Colonic mucosa (tissue), 4 donors: Measurements from ENCODE around the gene IQSEC1. TPM values are rescaled to one million over a fixed set of nuclear protein-coding genes. Genes with fewer than 3 reads are reported as not detected.
"Not testable (repeated sequence)": the region's sequence is repeated elsewhere in the genome, so short reads cannot be mapped to it uniquely, and the experiment has no call there.

Source experiments
- DNase-seq: peaks from one replicate; pipeline ENCODE4 v3.0.0-alpha.2; 2020
- H3K27ac ChIP-seq: fragments of 200-600 bp; one replicate; pipeline ENCODE4 v1.8.0; 2021
- H3K27me3 ChIP-seq: fragments of 200-600 bp; one replicate; pipeline ENCODE4 v1.8.0; 2021
- H3K36me3 ChIP-seq: fragments of 200-600 bp; one replicate; pipeline ENCODE4 v1.8.0; 2021
- H3K4me1 ChIP-seq: fragments of 200-600 bp; one replicate; pipeline ENCODE4 v1.8.0; 2021; ENCODE audit warnings: mild to moderate bottlenecking
- H3K4me3 ChIP-seq: fragments of 200-600 bp; one replicate; pipeline ENCODE4 v1.8.0; 2021
- H3K9ac ChIP-seq, 2 donors: one replicate each; pipeline ENCODE4 v1.7.0; 2013; ENCODE audit warnings: control low read depth in 2 of 2, low read depth in 2 of 2, low read length in 2 of 2
- H3K9me3 ChIP-seq: fragments of 200-600 bp; one replicate; pipeline ENCODE4 v1.8.0; 2021
- CTCF ChIP-seq: fragments of 200-600 bp; IDR thresholded peaks from one replicate; pipeline ENCODE4 v1.8.0; 2022; ENCODE audit warnings: antibody characterized with exemption, mild to moderate bottlenecking
- intact Hi-C: fragments of 100-400 bp; cut with DNase I; formaldehyde crosslinking; loops from one replicate; pipeline ENCODE4 v1.14.1; 2022
- total RNA-seq, 2 donors: library from RNA; stranded (reverse); fragmentation: NEBNext Ultra II Directional in 1 of 2; extraction: Animal tissue kit (Norgen Biotek cat#: 25700) in 1 of 2; gene quantifications; one replicate each; pipeline ENCODE4 v1.2.1, GENCODE V29; 2021
- donor health status: healthy.
- donor health status: DM: no; HTN: no; CAD: no.
- donor health status: DM: no; HTN: no; CAD: no.

IQSEC1 gene
- total RNA-seq, 2 donors from 2014 or later = 14.8 to 19.2 TPM

DNA sequence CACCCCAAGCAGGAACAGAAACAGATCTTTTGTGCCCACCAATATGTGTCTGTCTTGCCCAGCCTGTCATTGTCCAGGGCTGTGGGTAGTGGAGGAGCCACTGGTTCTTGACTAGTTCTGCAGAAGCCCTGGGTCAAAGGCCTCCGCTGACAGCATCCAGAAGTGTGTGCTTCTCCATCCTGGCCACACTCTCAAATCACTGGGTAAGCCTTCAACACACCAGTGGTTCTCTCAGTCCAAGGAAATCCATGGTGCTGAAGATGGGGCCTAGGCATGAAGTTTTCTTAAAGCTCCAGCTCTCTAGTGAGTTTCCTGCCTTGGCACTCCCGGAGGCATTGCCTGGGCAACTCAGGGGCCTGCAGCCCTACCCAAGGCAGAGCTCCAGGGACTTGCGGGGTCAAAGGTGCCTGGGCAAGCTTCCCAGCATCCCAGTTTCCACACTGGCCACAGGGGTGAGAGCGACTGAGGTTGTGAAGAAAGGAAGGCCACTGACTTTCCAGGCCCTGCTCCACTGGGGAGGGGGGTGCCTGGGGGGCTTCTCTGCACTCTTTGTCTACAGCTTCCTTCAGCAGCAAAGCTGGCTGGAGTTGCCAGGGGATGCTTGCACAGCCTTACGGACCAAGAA is 193.9 kb downstream of the IQSEC1 start:
- no peak for DNase-seq
- no peak overlapping the region for H3K27ac ChIP-seq
- H3K27me3 ChIP-seq = no peaks in the 10 kb centered on the region
- H3K4me3 ChIP-seq = no peak overlapping the region
- no peaks in the 10 kb centered on the region for H3K9me3 ChIP-seq
- intact Hi-C loops = no loop called here
- H3K9ac ChIP-seq = no peak overlapping the region
- no peaks in the 10 kb centered on the region for H3K36me3 ChIP-seq
- no peaks in the 10 kb centered on the region for H3K4me1 ChIP-seq
- no peak for TF ChIP-seq CTCF

DNA sequence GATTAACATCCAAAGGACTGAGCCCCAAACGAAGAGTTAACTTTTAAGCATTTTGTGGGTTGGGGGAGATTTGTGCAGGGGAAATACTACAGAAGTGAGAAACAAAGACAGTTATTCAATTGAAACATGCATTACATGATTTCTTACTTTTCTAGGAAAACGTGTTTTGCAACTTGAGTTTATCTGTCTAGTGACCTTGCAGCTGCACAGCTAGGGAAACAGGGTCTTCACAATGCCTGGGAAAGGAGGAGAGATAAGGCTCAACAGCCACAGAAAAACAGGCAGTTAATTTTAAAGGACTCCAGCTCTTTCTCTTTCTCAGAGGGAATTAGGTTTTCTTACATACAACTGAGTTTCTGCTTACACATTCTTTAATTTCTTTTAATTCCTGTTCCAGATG is 194.5 kb downstream of the IQSEC1 start:
- intact Hi-C loops, H3K27ac ChIP-seq, H3K4me1 ChIP-seq, H3K27me3 ChIP-seq, H3K9me3 ChIP-seq, H3K9ac ChIP-seq, H3K4me3 ChIP-seq, DNase-seq, H3K36me3 ChIP-seq: not testable (repeated sequence)

DNA sequence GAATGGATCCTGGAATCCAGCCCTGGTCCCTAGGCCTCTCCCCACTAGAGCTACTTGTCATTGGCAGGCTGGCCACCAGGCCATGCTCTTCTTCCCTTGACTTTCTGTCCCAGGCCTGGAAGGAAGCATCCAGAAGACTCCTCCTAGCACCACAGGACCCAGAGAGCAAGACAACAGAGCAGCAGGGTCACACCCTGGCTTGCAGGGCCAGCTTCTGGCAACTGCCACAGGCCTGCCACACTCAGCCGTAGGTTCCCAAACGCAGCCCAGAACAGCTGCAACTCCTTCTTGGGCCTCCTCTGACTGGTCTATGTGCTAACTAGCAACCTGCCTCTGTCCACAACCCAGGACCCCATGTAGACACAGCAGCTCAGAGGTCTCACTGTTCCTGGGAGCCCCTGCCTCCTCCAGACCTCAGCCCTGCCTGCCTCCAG is 195.1 kb downstream of the IQSEC1 start:
- no peaks in the 10 kb centered on the region for H3K4me1 ChIP-seq
- H3K9ac ChIP-seq = no peak overlapping the region
- no peaks in the 10 kb centered on the region for H3K9me3 ChIP-seq

DNA sequence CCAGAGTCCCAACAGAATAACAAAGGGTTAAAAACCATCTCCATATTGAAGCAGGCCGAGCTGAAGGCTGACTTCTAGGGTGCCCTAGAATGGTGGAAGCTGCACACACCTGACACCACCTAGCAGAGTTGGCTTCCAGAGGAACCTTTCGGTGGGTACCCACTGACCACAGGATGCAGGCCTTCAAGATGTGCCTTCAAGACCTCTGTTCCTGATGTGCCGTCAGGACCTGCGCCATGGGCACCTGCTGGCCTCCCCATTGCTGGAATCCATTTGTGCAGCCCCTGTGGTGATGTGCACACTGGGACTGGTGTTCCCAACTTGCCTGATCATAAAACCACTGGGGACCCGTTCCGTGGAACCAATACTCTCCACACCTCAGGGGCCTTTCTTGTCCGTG is 196.2 kb downstream of the IQSEC1 start:
- no peak for TF ChIP-seq CTCF
- Histone ChIP-seq H3K4me1 (no peaks in the 10 kb centered on the region), H3K4me3 (no peak overlapping the region), H3K36me3 (no peaks in the 10 kb centered on the region), H3K9me3 (no peaks in the 10 kb centered on the region), H3K27me3 (no peaks in the 10 kb centered on the region), H3K27ac (no peak overlapping the region), H3K9ac (no peak overlapping the region)
- intact Hi-C loops = no loop called here
- no peak for DNase-seq

More for the DNA sequence above, 195.1 kb downstream of the IQSEC1 start:
- DNase-seq = no peak
- Histone ChIP-seq H3K36me3 (no peaks in the 10 kb centered on the region), H3K27ac (no peak overlapping the region), H3K27me3 (no peaks in the 10 kb centered on the region), H3K4me3 (no peak overlapping the region)
- intact Hi-C loops = no loop called here
- TF ChIP-seq CTCF = no peak

DNA sequence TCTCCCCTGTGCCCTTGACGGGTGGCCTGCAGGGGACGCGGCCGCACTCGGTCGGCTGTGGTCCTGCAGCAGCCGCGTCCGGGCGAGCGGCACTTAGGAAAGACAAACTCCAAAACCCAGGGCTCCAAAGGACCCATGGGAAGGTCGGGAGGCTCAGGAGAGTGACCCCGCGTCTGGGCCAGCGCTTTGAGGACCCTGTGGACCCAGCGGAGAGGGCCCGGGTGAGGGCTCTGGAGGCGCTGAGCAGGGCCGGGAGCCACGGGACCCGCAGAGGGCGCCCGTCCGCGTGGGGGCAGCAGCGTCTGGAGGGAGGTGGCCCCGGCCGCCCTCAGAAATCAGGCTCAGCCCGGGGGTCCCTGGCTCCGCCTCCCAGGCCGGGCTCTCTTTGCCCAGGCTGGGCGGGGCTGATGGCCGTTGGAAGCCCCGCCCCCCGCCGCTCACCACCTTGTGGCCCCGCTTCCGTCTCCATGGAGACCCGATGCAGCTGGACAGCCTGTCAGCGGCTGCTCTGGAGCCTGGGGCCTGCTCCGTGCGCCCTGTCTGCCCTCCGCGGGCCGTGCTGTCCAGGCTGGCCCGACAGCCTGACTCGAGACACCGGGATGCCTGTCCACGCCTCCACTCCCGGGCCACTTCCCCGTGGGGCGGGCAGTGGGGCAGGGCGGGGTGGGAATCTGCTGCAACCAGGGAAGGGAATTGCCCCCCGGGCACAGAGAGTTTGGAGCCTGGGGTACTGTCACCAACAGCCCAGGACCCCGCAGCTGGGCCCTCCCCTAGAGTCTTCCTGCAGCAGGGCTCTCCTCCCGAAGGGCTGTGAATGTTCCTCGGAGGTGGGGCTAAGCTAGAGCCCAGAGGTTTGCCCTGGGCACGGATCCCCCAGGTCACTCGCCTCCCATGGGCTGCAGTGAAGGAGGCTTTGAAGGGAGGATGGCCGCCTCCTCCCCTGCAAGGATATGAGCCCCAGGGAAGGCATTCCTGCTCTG is 197.1 kb downstream of the IQSEC1 start:
- Histone ChIP-seq H3K4me3 (peak overlapping the region; percentile 28), H3K9me3 (no peaks in the 10 kb centered on the region), H3K4me1 (no peaks in the 10 kb centered on the region), H3K27me3 (no peaks in the 10 kb centered on the region), H3K36me3 (no peaks in the 10 kb centered on the region), H3K9ac (no peak overlapping the region), H3K27ac (no peak overlapping the region)
- intact Hi-C loops = no loop called here
- peak; percentile 43 for DNase-seq
- TF ChIP-seq CTCF = no peak
